Measurements from ENCODE around the gene PAX8.
A peak's percentile ranks its signal among the peaks of the same experiment; 100 is the strongest.

The PAX8 gene

DNA sequence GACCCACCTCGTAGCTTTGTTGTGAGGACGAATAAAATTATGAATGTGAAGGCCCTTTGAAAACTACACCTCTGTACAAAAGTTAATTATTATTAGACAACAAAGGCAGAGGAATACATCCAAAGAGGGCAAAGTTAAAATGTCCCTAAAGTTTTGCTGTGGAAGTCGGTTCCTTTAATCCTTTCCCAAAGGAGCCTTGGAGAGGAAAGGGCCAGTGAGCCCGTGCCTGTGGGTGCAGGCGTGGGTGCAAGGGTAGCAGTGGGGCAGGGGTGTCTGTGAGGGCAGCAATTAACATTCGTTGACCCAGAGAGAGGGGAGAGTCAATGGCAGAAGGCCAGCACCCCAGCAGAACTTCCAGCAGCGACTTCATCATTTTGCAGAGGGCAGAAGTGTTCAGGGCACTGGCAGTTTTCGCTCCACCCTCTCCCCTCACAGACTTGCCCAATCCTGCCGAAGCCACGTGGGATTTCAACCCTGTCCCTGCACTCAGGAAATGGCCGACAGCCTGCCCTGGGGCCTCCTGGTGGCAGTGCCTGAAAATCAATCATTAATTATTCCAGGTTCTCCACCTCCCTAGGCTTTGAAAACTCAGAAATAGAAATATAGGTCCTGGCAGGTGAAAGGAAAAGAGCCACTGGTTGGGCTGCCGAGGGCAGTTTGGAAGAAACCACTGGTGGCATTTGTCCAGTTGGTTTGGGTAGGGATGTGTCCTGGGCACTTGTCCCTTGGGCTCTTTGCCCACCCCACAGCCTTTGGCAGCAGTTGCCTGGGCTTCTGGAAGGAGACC lies 4.2 kb upstream of the PAX8 start:
- H3K4me1 ChIP-seq (ENCODE audit: control insufficient read depth, insufficient read depth, low read length): no peaks in the 10 kb centered on the region
- POLR2A ChIA-PET: no interaction called here

GRCh38 chr2:113281910-113282746 lies 3.4 kb upstream of the PAX8 start:
- Histone ChIP-seq H3K9me3 (ENCODE audit: control insufficient read depth, insufficient read depth, low read depth, low read length) (no peaks in the 10 kb centered on the region), H3K36me3 (ENCODE audit: control insufficient read depth in 2 of 2, insufficient read depth in 1 of 2, low read length in 2 of 2) (no peaks in the 10 kb centered on the region), H3K4me3 (ENCODE audit: low read depth, low read length) (no peak overlapping the region), H3K4me1 (ENCODE audit: control insufficient read depth, insufficient read depth, low read length) (no peaks in the 10 kb centered on the region), H3K27ac (ENCODE audit: extremely low read depth, low read depth, low read length) (no peak overlapping the region)
- CTCF ChIA-PET: interaction anchor here (0.9 kb wide), 1 partner anchor 89 kb away, joined by 4 read pairs; no protein-coding TSS in a partner anchor
- TF ChIP-seq ZNF670 (tag by site-specific recombination; IDR thresholded peaks at IDR 0.05; ENCODE audit: low read depth) (no peak), IKZF3 (tag by site-specific recombination; IDR thresholded peaks at IDR 0.05) (no peak), ZNF610 (tag by site-specific recombination; IDR thresholded peaks at IDR 0.05; ENCODE audit: borderline replicate concordance) (no peak), TRIM28 (IDR thresholded peaks at IDR 0.05; ENCODE audit: borderline replicate concordance, low read length) (no peak), ZNF26 (tag by site-specific recombination; IDR thresholded peaks at IDR 0.05) (no peak), ZNF174 (tag by site-specific recombination; IDR thresholded peaks at IDR 0.05) (no peak), ZNF324 (tag by site-specific recombination; IDR thresholded peaks at IDR 0.05) (no peak), ZNF416 (tag by site-specific recombination; IDR thresholded peaks at IDR 0.05) (no peak), OSR2 (tag by site-specific recombination; IDR thresholded peaks at IDR 0.05) (no peak), ZNF112 (tag by site-specific recombination; IDR thresholded peaks at IDR 0.05) (no peak), ZNF48 (tag by site-specific recombination; IDR thresholded peaks at IDR 0.05) (no peak), YY2 (tag by site-specific recombination; IDR thresholded peaks at IDR 0.05) (no peak), ELK4 (IDR thresholded peaks at IDR 0.05; ENCODE audit: borderline replicate concordance, low read depth, low read length) (no peak), KLF10 (tag by site-specific recombination; IDR thresholded peaks at IDR 0.05) (no peak), ZSCAN23 (tag by site-specific recombination; IDR thresholded peaks at IDR 0.05) (no peak), ZNF335 (tag by site-specific recombination; conservative IDR thresholded peaks at IDR 0.05) (no peak), ZFHX2 (tag by site-specific recombination; conservative IDR thresholded peaks at IDR 0.05) (no peak), ZSCAN16 (tag by site-specific recombination; IDR thresholded peaks at IDR 0.05) (no peak)
- TF ChIP-seq, protein P1, sequence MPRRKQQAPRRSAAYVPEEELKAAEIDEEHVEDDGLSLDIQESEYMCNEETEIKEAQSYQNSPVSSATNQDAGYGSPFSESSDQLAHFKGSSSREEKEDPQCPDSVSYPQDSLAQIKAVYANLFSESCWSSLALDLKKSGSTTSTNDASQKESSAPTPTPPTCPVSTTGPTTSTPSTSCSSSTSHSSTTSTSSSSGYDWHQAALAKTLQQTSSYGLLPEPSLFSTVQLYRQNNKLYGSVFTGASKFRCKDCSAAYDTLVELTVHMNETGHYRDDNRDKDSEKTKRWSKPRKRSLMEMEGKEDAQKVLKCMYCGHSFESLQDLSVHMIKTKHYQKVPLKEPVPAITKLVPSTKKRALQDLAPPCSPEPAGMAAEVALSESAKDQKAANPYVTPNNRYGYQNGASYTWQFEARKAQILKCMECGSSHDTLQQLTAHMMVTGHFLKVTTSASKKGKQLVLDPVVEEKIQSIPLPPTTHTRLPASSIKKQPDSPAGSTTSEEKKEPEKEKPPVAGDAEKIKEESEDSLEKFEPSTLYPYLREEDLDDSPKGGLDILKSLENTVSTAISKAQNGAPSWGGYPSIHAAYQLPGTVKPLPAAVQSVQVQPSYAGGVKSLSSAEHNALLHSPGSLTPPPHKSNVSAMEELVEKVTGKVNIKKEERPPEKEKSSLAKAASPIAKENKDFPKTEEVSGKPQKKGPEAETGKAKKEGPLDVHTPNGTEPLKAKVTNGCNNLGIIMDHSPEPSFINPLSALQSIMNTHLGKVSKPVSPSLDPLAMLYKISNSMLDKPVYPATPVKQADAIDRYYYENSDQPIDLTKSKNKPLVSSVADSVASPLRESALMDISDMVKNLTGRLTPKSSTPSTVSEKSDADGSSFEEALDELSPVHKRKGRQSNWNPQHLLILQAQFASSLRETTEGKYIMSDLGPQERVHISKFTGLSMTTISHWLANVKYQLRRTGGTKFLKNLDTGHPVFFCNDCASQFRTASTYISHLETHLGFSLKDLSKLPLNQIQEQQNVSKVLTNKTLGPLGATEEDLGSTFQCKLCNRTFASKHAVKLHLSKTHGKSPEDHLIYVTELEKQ (tag by site-specific recombination; IDR thresholded peaks at IDR 0.05; ENCODE audit: borderline replicate concordance): no peak
- POLR2A ChIA-PET: no interaction called here

More for the DNA sequence above, 4.2 kb upstream of the PAX8 start:
- Histone ChIP-seq H3K27ac (ENCODE audit: extremely low read depth, low read depth, low read length) (no peak overlapping the region), H3K4me3 (ENCODE audit: low read depth, low read length) (no peak overlapping the region), H3K9me3 (ENCODE audit: control insufficient read depth, insufficient read depth, low read depth, low read length) (no peaks in the 10 kb centered on the region), H3K36me3 (ENCODE audit: control insufficient read depth in 2 of 2, insufficient read depth in 1 of 2, low read length in 2 of 2) (no peaks in the 10 kb centered on the region)
- CTCF ChIA-PET: interaction anchor here (0.9 to 1.1 kb wide), 2 partner anchors 8 to 88 kb away, joined by 4 read pairs; no protein-coding TSS in a partner anchor
- 0 out of 2 replicates have a peak, but pooled peaks have one; percentile 11 for TF ChIP-seq ZFHX2 (tag by site-specific recombination; conservative IDR thresholded peaks at IDR 0.05)
- TF ChIP-seq ZNF645 (tag by site-specific recombination; IDR thresholded peaks at IDR 0.05): no peak
